Mesothelial cell of epicardium (in vitro differentiated cells): ENCODE data around the gene GRM4. TPM values are rescaled to one million over a fixed set of nuclear protein-coding genes. Genes with fewer than 3 reads are reported as not detected.

Experiments used
- DNase-seq, 2 experiments: peaks; one replicate each; pipeline ENCODE4 v3.0.0; 2021; ENCODE audit warnings: low spot score in 2 of 2; ENCODE audit not compliant: unreplicated experiment in 2 of 2
- H3K27ac Mint-ChIP-seq: 2 replicates; pipeline ENCODE4 v1.8.0; 2021; ENCODE audit warnings: mixed read lengths
- H3K27me3 Mint-ChIP-seq: 2 replicates; pipeline ENCODE4 v1.8.0; 2021; ENCODE audit warnings: low read depth, mixed read lengths
- H3K36me3 Mint-ChIP-seq: 2 replicates; pipeline ENCODE4 v1.8.0; 2021; ENCODE audit warnings: mixed read lengths
- H3K4me1 Mint-ChIP-seq: 2 replicates; pipeline ENCODE4 v1.8.0; 2021; ENCODE audit warnings: mixed read lengths
- H3K4me3 Mint-ChIP-seq: 2 replicates; pipeline ENCODE4 v1.8.0; 2021; ENCODE audit warnings: mild to moderate bottlenecking, moderate library complexity, mixed read lengths
- H3K9me3 Mint-ChIP-seq: 2 replicates; pipeline ENCODE4 v1.8.0; 2021; ENCODE audit warnings: mixed read lengths
- total RNA-seq: library from RNA; stranded (reverse); gene quantifications from 3 replicates; pipeline ENCODE4 v1.2.1, GENCODE V29; 2021
- TF ChIP-seq, protein P1 (sequence below): fragments of 200-600 bp; sonication (generic); IDR thresholded peaks from one replicate; pipeline ENCODE4 v1.5.0; 2021; ENCODE audit warnings: antibody characterized with exemption; ENCODE audit not compliant: unreplicated experiment

GRM4 gene
- total RNA-seq, 1 donor from 2014 or later = 0.22 TPM

- Mint-ChIP-seq H3K4me3 (peak overlapping the region; percentile 28), H3K27me3 (peaks cover 90% of the 10 kb centered on the region), H3K4me1 (peaks cover 18% of the 10 kb centered on the region)
These were observed 1.1 kb upstream of the GRM4 start for GRCh38 chr6:34146801-34147592.

GRCh38 chr6:34145161-34146020, 496 bp downstream of the GRM4 start:
- H3K27me3 Mint-ChIP-seq = peaks cover 91% of the 10 kb centered on the region
- peaks cover 16% of the 10 kb centered on the region for H3K4me1 Mint-ChIP-seq
- H3K27ac Mint-ChIP-seq = no peak overlapping the region
- peak overlapping the region; percentile 64 for H3K4me3 Mint-ChIP-seq
- DNase-seq = peak; percentile 32 to 62
- TF ChIP-seq, protein P1, sequence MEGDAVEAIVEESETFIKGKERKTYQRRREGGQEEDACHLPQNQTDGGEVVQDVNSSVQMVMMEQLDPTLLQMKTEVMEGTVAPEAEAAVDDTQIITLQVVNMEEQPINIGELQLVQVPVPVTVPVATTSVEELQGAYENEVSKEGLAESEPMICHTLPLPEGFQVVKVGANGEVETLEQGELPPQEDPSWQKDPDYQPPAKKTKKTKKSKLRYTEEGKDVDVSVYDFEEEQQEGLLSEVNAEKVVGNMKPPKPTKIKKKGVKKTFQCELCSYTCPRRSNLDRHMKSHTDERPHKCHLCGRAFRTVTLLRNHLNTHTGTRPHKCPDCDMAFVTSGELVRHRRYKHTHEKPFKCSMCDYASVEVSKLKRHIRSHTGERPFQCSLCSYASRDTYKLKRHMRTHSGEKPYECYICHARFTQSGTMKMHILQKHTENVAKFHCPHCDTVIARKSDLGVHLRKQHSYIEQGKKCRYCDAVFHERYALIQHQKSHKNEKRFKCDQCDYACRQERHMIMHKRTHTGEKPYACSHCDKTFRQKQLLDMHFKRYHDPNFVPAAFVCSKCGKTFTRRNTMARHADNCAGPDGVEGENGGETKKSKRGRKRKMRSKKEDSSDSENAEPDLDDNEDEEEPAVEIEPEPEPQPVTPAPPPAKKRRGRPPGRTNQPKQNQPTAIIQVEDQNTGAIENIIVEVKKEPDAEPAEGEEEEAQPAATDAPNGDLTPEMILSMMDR = no peak
- no peaks in the 10 kb centered on the region for H3K9me3 Mint-ChIP-seq
- no peaks in the 10 kb centered on the region for H3K36me3 Mint-ChIP-seq

More at GRCh38 chr6:34146801-34147592, 1.1 kb upstream of the GRM4 start:
- Mint-ChIP-seq H3K36me3 (no peaks in the 10 kb centered on the region), H3K9me3 (no peaks in the 10 kb centered on the region), H3K27ac (no peak overlapping the region)
- TF ChIP-seq, protein P1 = no peak
- no peak for DNase-seq

GRCh38 chr6:34144581-34145160, 1.2 kb downstream of the GRM4 start:
- Mint-ChIP-seq H3K27ac (no peak overlapping the region), H3K4me3 (peak overlapping the region; percentile 54), H3K27me3 (peaks cover 91% of the 10 kb centered on the region), H3K4me1 (peaks cover 16% of the 10 kb centered on the region), H3K9me3 (no peaks in the 10 kb centered on the region), H3K36me3 (no peaks in the 10 kb centered on the region)
- DNase-seq = no peak
- TF ChIP-seq, protein P1 = no peak

DNA sequence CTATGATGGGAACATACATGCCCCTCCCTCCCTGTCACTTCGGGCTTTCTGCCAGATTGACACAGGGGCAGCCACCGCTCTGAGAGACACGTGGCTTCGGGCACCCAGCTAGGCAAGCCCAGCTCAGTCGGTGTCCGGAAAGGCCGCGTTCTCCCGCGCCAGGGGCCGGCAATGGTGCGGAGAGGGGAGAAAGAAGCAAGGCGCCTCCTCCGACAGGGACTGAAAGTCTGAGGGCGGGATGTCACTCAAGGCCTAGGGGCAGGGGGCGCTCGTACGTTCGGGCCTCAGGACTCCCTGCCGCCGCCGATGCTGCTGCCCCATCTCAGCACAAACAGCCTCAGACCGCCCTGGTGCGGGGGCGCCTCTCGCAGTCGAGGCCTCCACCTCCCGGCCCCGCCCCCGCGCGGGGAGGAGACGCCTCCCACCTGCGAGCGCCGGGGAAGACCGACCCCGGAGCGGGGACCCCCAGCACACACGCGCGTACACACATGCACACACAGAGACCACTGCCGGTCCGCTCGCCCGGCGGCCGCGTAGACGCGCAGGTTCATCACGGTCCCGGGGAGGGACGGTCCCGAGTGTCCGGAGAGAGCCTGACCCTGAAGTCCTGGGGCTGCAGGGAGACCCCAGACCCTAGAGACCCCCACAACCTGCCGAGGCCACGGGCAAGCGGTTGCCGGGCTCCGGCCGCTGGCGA, 1.9 kb downstream of the GRM4 start:
- Mint-ChIP-seq H3K4me3 (peak overlapping the region; percentile 45), H3K27me3 (peaks cover 91% of the 10 kb centered on the region), H3K4me1 (peaks cover 16% of the 10 kb centered on the region), H3K9me3 (no peaks in the 10 kb centered on the region), H3K27ac (no peak overlapping the region), H3K36me3 (no peaks in the 10 kb centered on the region)
- peak; percentile 34 to 59 for DNase-seq
- TF ChIP-seq, protein P1 = no peak

- DNase-seq = no peak
- Mint-ChIP-seq H3K4me3 (peak overlapping the region; percentile 43), H3K27ac (no peak overlapping the region), H3K9me3 (no peaks in the 10 kb centered on the region), H3K27me3 (peaks cover 92% of the 10 kb centered on the region), H3K36me3 (no peaks in the 10 kb centered on the region), H3K4me1 (peaks cover 16% of the 10 kb centered on the region)
- TF ChIP-seq, protein P1 = no peak
These were observed 2.5 kb downstream of the GRM4 start for GRCh38 chr6:34143196-34143883.
